ENCODE measurements around the gene NXPH4.
A peak's percentile ranks its signal among the peaks of the same experiment; 100 is the strongest.

Gene NXPH4

DNA sequence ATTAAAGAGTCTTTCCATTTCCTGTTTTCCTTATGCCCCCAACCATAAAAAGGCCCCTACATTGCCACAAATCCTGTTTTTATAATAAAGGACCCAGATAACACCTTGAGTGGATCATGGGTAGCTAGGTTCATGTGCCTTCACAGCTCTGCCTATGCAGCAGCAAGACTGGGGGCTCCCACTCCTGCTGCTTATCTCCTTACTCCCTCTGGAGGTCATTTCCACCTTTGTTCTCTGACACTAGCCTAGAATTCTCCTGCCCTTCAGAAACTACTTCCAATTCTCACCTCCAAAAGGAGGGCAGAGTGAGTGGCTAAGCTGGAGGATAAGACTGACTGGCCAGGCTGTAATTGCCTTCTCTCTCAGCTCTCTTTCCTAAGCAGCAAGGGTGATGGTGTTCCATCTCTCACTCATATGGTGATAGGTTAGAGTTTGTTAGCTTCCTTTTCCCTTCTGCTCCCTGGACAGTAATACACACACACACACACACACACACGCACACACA lies 54.4 kb downstream of the NXPH4 start:
- Histone ChIP-seq H3K36me3 (peaks cover 29% of the 10 kb centered on the region), H3K9me3 (ENCODE audit: severe bottlenecking) (no peaks in the 10 kb centered on the region), H3K4me3 (ENCODE audit: low read depth, low read length) (no peak overlapping the region), H3K27me3 (ENCODE audit: insufficient read depth, low read depth, severe bottlenecking) (no peaks in the 10 kb centered on the region), H3K27ac (no peak overlapping the region)
- TF ChIP-seq, protein P1, sequence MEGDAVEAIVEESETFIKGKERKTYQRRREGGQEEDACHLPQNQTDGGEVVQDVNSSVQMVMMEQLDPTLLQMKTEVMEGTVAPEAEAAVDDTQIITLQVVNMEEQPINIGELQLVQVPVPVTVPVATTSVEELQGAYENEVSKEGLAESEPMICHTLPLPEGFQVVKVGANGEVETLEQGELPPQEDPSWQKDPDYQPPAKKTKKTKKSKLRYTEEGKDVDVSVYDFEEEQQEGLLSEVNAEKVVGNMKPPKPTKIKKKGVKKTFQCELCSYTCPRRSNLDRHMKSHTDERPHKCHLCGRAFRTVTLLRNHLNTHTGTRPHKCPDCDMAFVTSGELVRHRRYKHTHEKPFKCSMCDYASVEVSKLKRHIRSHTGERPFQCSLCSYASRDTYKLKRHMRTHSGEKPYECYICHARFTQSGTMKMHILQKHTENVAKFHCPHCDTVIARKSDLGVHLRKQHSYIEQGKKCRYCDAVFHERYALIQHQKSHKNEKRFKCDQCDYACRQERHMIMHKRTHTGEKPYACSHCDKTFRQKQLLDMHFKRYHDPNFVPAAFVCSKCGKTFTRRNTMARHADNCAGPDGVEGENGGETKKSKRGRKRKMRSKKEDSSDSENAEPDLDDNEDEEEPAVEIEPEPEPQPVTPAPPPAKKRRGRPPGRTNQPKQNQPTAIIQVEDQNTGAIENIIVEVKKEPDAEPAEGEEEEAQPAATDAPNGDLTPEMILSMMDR (IDR thresholded peaks at IDR 0.05; ENCODE audit: low read depth, low read length), result peak; percentile 27; the same call in 1 of the 2 replicates
- no peak for DNase-seq

DNA sequence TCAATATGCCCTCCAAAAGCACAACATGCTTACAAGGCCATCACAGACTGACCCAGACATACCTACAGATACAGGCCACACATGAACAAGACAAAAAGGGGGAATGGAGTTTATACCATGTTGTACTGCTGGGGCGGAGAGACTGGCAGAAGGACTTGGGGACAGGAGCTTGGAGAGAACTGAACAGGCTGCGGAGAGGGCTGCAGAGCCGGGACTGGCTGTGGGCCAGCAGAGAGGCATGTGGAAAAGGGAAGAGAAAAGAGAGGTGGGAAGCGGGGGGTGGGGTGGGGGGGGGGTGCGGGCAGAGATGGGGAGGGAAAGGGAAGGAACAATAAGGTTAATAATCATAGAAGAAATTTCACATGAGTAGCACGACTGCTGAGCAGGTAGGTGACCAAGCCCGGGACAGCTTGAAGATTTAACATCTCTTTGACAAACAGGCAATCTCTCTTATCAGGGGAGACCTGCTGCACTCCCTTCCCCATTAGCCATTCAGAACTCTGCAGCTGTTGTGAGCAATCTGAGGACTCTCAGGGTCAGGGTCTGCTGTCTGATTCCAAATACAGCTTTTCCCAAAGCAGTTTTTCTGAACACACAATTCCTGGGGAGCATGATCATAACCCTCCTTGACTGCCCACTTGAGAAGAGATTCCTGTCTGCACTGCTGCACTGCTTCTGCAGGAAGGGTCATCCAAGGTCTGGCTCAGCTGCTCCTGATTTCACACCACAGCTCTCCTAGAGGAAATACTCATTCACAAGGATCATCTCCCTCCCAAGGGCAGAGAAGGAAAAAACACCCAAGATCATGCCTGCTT lies 56.0 kb downstream of the NXPH4 start:
- H3K36me3 ChIP-seq, result peaks cover 24% of the 10 kb centered on the region
- TF ChIP-seq, protein P1 (IDR thresholded peaks at IDR 0.05; ENCODE audit: low read depth, low read length), result no peak
- H3K4me3 ChIP-seq (ENCODE audit: low read depth, low read length), result no peak overlapping the region
- DNase-seq, result peak; percentile 27
- no peaks in the 10 kb centered on the region for H3K27me3 ChIP-seq (ENCODE audit: insufficient read depth, low read depth, severe bottlenecking)
- H3K27ac ChIP-seq, result no peak overlapping the region
- H3K9me3 ChIP-seq (ENCODE audit: severe bottlenecking), result no peaks in the 10 kb centered on the region

DNA sequence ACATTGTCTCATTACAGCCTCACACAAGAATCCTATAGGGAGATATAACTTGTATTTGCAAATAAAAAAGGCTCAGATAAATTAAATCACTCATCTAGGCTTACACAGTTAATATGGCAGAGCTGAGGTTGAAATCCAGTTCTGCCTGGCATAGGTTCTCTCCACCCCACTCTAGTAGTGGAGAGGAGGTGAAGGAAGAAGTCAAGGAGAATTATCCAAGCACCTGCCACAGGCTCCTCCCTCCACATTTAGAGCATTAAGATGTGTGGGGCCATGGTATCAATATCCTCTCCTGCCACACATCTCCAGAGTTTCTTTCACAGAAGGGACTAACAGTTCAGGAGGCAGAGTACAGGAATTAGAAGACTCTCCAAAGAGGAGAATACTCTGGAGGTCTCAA lies 56.9 kb downstream of the NXPH4 start:
- H3K36me3 ChIP-seq, result peaks cover 27% of the 10 kb centered on the region
- DNase-seq, result no peak
- H3K27me3 ChIP-seq (ENCODE audit: insufficient read depth, low read depth, severe bottlenecking), result no peaks in the 10 kb centered on the region
- H3K4me3 ChIP-seq (ENCODE audit: low read depth, low read length), result no peak overlapping the region
- TF ChIP-seq, protein P1 (IDR thresholded peaks at IDR 0.05; ENCODE audit: low read depth, low read length), result no peak
- no peak overlapping the region for H3K27ac ChIP-seq
- H3K9me3 ChIP-seq (ENCODE audit: severe bottlenecking), result no peaks in the 10 kb centered on the region

Measured in WERI-Rb-1 (cell line).